GM12878 (cell line): ENCODE results near the gene ZBTB16.

Source experiments
- CEBPB ChIP-seq, 2 experiments: fragments of 150-350 bp in 1 of 2; IDR thresholded peaks; 2 replicates each; pipeline ENCODE4 v1.6.1; 2012 to 2014; ENCODE audit warnings: low read depth in 2 of 2, low read length in 2 of 2, borderline replicate concordance in 1 of 2, inconsistent platforms in 1 of 2
- CTCF ChIP-seq, 3 experiments: IDR thresholded peaks in 2 of 3; conservative IDR thresholded peaks in 1 of 3; 2 replicates each; pipeline ENCODE4 v1.5.1; 2011; ENCODE audit warnings: low read depth in 3 of 3, low read length in 3 of 3, mild to moderate bottlenecking in 3 of 3, control low read depth in 2 of 3, moderate library complexity in 2 of 3, inconsistent platforms in 1 of 3, mixed read lengths in 1 of 3; ENCODE audit not compliant: control insufficient read depth in 2 of 3, insufficient read depth in 1 of 3; ENCODE audit errors: extremely low read depth in 1 of 3
- FOS ChIP-seq: IDR thresholded peaks from 3 replicates; pipeline ENCODE4 v1.6.1; 2011; ENCODE audit warnings: borderline replicate concordance; ENCODE audit not compliant: insufficient read length; ENCODE audit errors: extremely low read depth
- RAD21 ChIP-seq: IDR thresholded peaks from 2 replicates; pipeline ENCODE4 v1.6.1; 2011; ENCODE audit warnings: mild to moderate bottlenecking, low read depth, low read length, moderate library complexity; ENCODE audit not compliant: insufficient read depth

GRCh38 chr11:114215871-114216795 lies 156.6 kb downstream of the ZBTB16 start:
- TF ChIP-seq FOS (no peak), CTCF (IDR thresholded peaks at IDR 0.05 in 2 of 3, conservative IDR thresholded peaks at IDR 0.05 in 1 of 3; ENCODE audit: control insufficient read depth in 2 of 3, extremely low read depth in 1 of 3, insufficient read depth in 1 of 3, low read depth in 3 of 3, low read length in 3 of 3) (no peak), CEBPB (IDR thresholded peaks at IDR 0.05; ENCODE audit: borderline replicate concordance in 1 of 2, low read depth in 2 of 2, low read length in 2 of 2) (no peak), RAD21 (no peak)
